ENCODE results near the gene CBX8. TPM values are rescaled to one million over a fixed set of nuclear protein-coding genes. Genes with fewer than 3 reads are reported as not detected.

The CBX8 gene
- total and polyA plus RNA-seq, 3 experiments from 2014 or later, result 0.91 to 2.2 (median 1.9) TPM

DNA sequence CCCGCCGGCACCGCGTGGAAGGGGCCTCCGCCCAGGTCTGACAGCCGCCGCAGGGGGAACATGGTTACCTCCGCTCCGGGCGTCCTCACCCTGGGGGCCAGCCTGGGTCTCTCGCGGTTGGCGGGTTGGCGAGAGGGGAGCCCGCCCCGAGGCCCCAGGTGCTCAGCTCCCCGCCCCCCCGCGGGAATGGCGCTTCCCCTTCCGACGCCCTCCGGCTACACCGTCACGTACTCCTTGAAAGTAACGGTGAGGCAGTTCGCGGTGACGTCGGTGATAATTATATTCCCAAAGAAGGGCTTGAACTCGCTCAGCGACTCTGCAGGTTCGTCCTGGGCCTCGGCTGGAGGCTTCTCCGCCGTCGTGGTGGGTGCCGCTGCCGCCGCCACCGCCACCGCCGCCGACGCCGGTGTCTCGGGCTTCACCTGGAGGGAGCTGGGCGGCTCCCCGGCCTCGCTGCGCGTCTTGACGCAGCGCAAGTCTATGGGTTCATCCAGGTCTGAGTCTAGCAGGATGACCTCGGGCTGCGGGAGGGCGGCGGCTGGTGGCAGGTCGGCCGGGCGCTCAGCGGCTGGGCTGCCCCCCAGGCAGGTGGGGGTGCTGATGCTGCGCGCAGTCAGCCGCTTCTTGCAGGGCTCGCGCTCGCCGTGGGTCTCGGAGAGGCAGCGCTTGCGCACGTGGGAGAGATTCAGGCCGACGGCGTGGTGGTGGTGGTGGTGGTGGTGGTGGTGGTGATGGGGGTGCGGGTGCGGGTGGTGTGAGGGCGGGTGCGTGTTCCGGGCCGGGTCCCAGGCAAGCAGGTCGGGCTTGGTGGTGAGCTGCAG is 37.1 kb upstream of the CBX8 start:
- Histone ChIP-seq H3K9me3 (ENCODE audit: low read length) (no peaks in the 10 kb centered on the region), H3K4me1 (ENCODE audit: insufficient read depth, low read length) (peaks cover 37% of the 10 kb centered on the region), H3K4me3 (ENCODE audit: low read length) (no peak overlapping the region), H3K27me3 (ENCODE audit: insufficient read depth, low read length, poor library complexity, severe bottlenecking) (no peaks in the 10 kb centered on the region), H3K36me3 (ENCODE audit: insufficient read depth, low read length) (peaks cover 5% of the 10 kb centered on the region), H3K27ac (ENCODE audit: low read depth, low read length) (peak overlapping the region; percentile 80)
- DNase-seq, result no peak
- H3K27ac Mint-ChIP-seq, result no peak overlapping the region
- H3K4me3 Mint-ChIP-seq, result peak overlapping the region in 1 of 7 donors; percentile 56
- H3K36me3 Mint-ChIP-seq, result peaks cover 0 to 38% (median 5%) of the 10 kb centered on the region in 3 donors
- H3K9me3 Mint-ChIP-seq, result no peaks in the 10 kb centered on the region
- H3K4me1 Mint-ChIP-seq, result peaks cover 20 to 55% (median 31%) of the 10 kb centered on the region in 3 donors
- ChIA-PET CTCF (interaction anchor here (2.4 to 3.5 kb wide), 2 partner anchors 15 to 29 kb away, joined by 7 to 15 read pairs; no protein-coding TSS in a partner anchor), POLR2A (no interaction called here)
- peaks cover 0 to 8% of the 10 kb centered on the region in 2 donors for H3K27me3 Mint-ChIP-seq

- H3K4me1 Mint-ChIP-seq, result peaks cover 23 to 53% (median 28%) of the 10 kb centered on the region in 3 donors
- peaks cover 0 to 2% of the 10 kb centered on the region in 2 donors for H3K27me3 Mint-ChIP-seq
- Histone ChIP-seq H3K4me1 (ENCODE audit: insufficient read depth, low read length) (peaks cover 38% of the 10 kb centered on the region), H3K27me3 (ENCODE audit: insufficient read depth, low read length, poor library complexity, severe bottlenecking) (no peaks in the 10 kb centered on the region), H3K4me3 (ENCODE audit: low read length) (no peak overlapping the region), H3K9me3 (ENCODE audit: low read length) (no peaks in the 10 kb centered on the region), H3K36me3 (ENCODE audit: insufficient read depth, low read length) (peaks cover 5% of the 10 kb centered on the region), H3K27ac (ENCODE audit: low read depth, low read length) (peak overlapping the region; percentile 80)
- CTCF ChIA-PET, result interaction anchor here (2.4 kb wide), 1 partner anchor 28 kb away, joined by 7 read pairs; no protein-coding TSS in a partner anchor
- H3K9me3 Mint-ChIP-seq, result no peaks in the 10 kb centered on the region
- no peak for DNase-seq
- POLR2A ChIA-PET, result interaction anchor here (0.9 kb wide), 1 partner anchor 21 kb away, joined by 4 read pairs; no protein-coding TSS in a partner anchor
- peaks cover 0 to 33% (median 5%) of the 10 kb centered on the region in 3 donors for H3K36me3 Mint-ChIP-seq
- H3K4me3 Mint-ChIP-seq, result peak overlapping the region in 5 of 7 donors; percentile 17 to 57 (median 39)
- H3K27ac Mint-ChIP-seq, result peak overlapping the region in 2 of 8 donors; percentile 21 to 50
Measured at GRCh38 chr17:79833110-79833450, 36.2 kb upstream of the CBX8 start.

- H3K4me1 ChIP-seq (ENCODE audit: insufficient read depth, low read length), result peaks cover 36% of the 10 kb centered on the region
- peak overlapping the region in 1 of 8 donors; percentile 50 for H3K27ac Mint-ChIP-seq
- DNase-seq, result peak in 1 of 5 donors; percentile 18
Measured at GRCh38 chr17:79832218-79833109, 35.6 kb upstream of the CBX8 start.

DNA sequence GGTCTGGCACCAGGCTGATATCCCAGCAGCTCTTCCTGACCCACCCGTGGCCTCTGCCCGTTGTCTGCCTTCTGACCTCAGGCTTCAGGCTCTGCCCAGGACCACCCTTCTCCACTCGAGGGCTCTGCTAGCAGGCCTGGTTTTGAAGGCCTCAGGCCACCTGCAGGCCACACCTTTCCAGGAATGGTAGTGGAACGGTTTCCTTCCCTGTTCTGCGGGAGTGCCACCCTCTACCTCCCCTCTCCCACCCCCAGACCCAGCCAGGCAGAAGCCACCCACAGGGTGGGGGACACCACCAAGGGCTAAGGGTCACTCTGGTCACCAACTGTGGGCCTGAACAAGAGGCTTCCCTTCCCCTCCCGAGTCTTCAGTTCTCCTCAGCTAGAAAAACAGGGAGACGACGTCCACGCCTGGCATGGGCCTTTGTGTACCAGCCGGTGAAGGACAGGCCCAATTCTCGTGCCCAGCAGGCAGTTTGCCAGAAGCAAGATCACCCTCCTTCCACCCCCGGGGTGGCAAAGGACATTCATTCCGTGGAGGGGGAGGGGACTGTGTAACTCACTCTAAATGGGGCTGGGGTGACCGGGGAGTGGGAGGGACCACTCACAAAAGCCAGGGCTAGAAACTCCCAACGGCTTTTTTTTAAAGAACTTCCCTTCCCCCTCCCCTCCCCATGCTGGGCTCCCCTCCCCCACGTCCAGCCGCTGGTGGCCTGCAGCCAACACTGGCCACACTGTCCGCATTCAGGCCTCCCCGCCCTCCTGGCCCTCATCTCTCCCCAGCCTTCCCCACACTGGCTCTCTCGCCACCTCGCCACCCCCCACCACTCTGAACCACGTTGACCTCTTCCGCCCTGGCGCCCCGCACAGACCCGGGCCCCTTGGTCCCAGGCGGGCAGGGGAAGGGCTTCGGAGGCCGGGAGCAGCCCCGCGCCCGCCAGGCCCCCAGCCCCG is 34.7 kb upstream of the CBX8 start:
- no peak overlapping the region for H3K4me3 ChIP-seq (ENCODE audit: low read length)
- H3K9me3 ChIP-seq (ENCODE audit: low read length), result no peaks in the 10 kb centered on the region
- peaks cover 5% of the 10 kb centered on the region for H3K36me3 ChIP-seq (ENCODE audit: insufficient read depth, low read length)
- H3K27ac Mint-ChIP-seq, result peak overlapping the region in 1 of 8 donors; percentile 42
- H3K4me1 Mint-ChIP-seq, result peaks cover 15 to 42% (median 27%) of the 10 kb centered on the region in 3 donors
- H3K36me3 Mint-ChIP-seq, result peaks cover 0 to 23% (median 5%) of the 10 kb centered on the region in 3 donors
- H3K27me3 Mint-ChIP-seq, result peaks cover 3 to 5% of the 10 kb centered on the region in 2 donors
- no peaks in the 10 kb centered on the region for H3K9me3 Mint-ChIP-seq
- CTCF ChIA-PET, result no interaction called here
- H3K27me3 ChIP-seq (ENCODE audit: insufficient read depth, low read length, poor library complexity, severe bottlenecking), result no peaks in the 10 kb centered on the region
- H3K4me1 ChIP-seq (ENCODE audit: insufficient read depth, low read length), result peaks cover 26% of the 10 kb centered on the region
- POLR2A ChIA-PET, result interaction anchor here (0.6 kb wide), 1 partner anchor 492 kb away, joined by 3 read pairs; no protein-coding TSS in a partner anchor
- peak overlapping the region; percentile 80 for H3K27ac ChIP-seq (ENCODE audit: low read depth, low read length)
- no peak for DNase-seq
- peak overlapping the region in 2 of 7 donors; percentile 27 to 48 for H3K4me3 Mint-ChIP-seq

More at GRCh38 chr17:79832218-79833109, 35.6 kb upstream of the CBX8 start:
- CTCF ChIA-PET, result no interaction called here
- Mint-ChIP-seq H3K27me3 (peaks cover under 1 to 3% of the 10 kb centered on the region in 2 donors), H3K4me1 (peaks cover 19 to 48% (median 23%) of the 10 kb centered on the region in 3 donors), H3K9me3 (no peaks in the 10 kb centered on the region), H3K36me3 (peaks cover 0 to 28% (median 5%) of the 10 kb centered on the region in 3 donors), H3K4me3 (peak overlapping the region in 2 of 7 donors; percentile 17 to 57)
- no peaks in the 10 kb centered on the region for H3K27me3 ChIP-seq (ENCODE audit: insufficient read depth, low read length, poor library complexity, severe bottlenecking)
- no peak overlapping the region for H3K4me3 ChIP-seq (ENCODE audit: low read length)
- peaks cover 5% of the 10 kb centered on the region for H3K36me3 ChIP-seq (ENCODE audit: insufficient read depth, low read length)
- POLR2A ChIA-PET, result interaction anchor here (0.6 to 0.9 kb wide), 2 partner anchors 20 to 491 kb away, joined by 3 to 4 read pairs; no protein-coding TSS in a partner anchor
- H3K9me3 ChIP-seq (ENCODE audit: low read length), result no peaks in the 10 kb centered on the region
- peak overlapping the region; percentile 80 for H3K27ac ChIP-seq (ENCODE audit: low read depth, low read length)

- peaks cover 0 to 21% (median 5%) of the 10 kb centered on the region in 3 donors for H3K36me3 Mint-ChIP-seq
- H3K4me3 ChIP-seq (ENCODE audit: low read length), result no peak overlapping the region
- no peaks in the 10 kb centered on the region for H3K9me3 ChIP-seq (ENCODE audit: low read length)
- peak overlapping the region in 1 of 7 donors; percentile 74 for H3K4me3 Mint-ChIP-seq
- H3K27ac ChIP-seq (ENCODE audit: low read depth, low read length), result peak overlapping the region; percentile 80
- peaks cover 19% of the 10 kb centered on the region for H3K4me1 ChIP-seq (ENCODE audit: insufficient read depth, low read length)
- H3K36me3 ChIP-seq (ENCODE audit: insufficient read depth, low read length), result peaks cover 5% of the 10 kb centered on the region
- H3K4me1 Mint-ChIP-seq, result peaks cover 14 to 45% (median 31%) of the 10 kb centered on the region in 3 donors
- CTCF ChIA-PET, result interaction anchor here (1.0 kb wide), 1 partner anchor 22 kb away, joined by 3 read pairs; no protein-coding TSS in a partner anchor
- peak overlapping the region in 1 of 8 donors; percentile 84 for H3K27ac Mint-ChIP-seq
- H3K27me3 Mint-ChIP-seq, result peaks cover 6 to 7% of the 10 kb centered on the region in 2 donors
- H3K27me3 ChIP-seq (ENCODE audit: insufficient read depth, low read length, poor library complexity, severe bottlenecking), result no peaks in the 10 kb centered on the region
- H3K9me3 Mint-ChIP-seq, result no peaks in the 10 kb centered on the region
- POLR2A ChIA-PET, result interaction anchor here (1.1 kb wide), 1 partner anchor 9 kb away, joined by 3 read pairs; no protein-coding TSS in a partner anchor
- no peak for DNase-seq
Measured at GRCh38 chr17:79830763-79831264, 33.9 kb upstream of the CBX8 start.

DNA sequence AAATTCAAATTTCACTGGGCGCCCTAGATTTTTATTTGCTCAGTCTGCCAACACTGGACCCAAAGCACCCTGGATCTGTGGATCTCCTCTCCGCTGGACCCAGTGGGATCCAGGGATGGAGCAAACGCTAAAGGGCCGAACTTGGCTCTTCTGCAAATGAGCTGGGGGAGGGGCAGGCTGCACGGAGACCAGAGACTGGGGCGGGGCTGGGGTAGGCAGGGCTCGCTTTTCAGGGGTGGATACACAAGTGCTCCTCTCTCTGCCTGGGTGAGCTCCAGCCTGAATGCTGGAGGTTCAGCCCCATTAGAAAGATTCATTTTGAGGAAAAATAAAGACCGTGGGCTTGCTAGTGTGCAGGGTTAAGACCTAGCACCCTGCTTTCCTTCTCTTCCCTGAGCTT is 33.4 kb upstream of the CBX8 start:
- peaks cover 16% of the 10 kb centered on the region for H3K4me1 ChIP-seq (ENCODE audit: insufficient read depth, low read length)
- Mint-ChIP-seq H3K9me3 (no peaks in the 10 kb centered on the region), H3K27me3 (peaks cover 7 to 10% of the 10 kb centered on the region in 2 donors), H3K4me1 (peaks cover 14 to 41% (median 31%) of the 10 kb centered on the region in 3 donors), H3K4me3 (no peak overlapping the region), H3K27ac (no peak overlapping the region), H3K36me3 (peaks cover 0 to 16% (median 5%) of the 10 kb centered on the region in 3 donors)
- ChIA-PET POLR2A (interaction anchor here (1.1 kb wide), 1 partner anchor 9 kb away, joined by 3 read pairs; no protein-coding TSS in a partner anchor), CTCF (interaction anchor here (1.0 kb wide), 1 partner anchor 22 kb away, joined by 3 read pairs; no protein-coding TSS in a partner anchor)
- H3K27me3 ChIP-seq (ENCODE audit: insufficient read depth, low read length, poor library complexity, severe bottlenecking), result no peaks in the 10 kb centered on the region
- no peak for DNase-seq
- no peaks in the 10 kb centered on the region for H3K9me3 ChIP-seq (ENCODE audit: low read length)
- H3K36me3 ChIP-seq (ENCODE audit: insufficient read depth, low read length), result peaks cover 3% of the 10 kb centered on the region
- H3K27ac ChIP-seq (ENCODE audit: low read depth, low read length), result peak overlapping the region; percentile 80
- no peak overlapping the region for H3K4me3 ChIP-seq (ENCODE audit: low read length)
